ENCODE data around the gene CELSR1.

GRCh38 chr22:46422896-46423295 lies 114.5 kb downstream of the CELSR1 start:
- TF ChIP-seq, protein P1, sequence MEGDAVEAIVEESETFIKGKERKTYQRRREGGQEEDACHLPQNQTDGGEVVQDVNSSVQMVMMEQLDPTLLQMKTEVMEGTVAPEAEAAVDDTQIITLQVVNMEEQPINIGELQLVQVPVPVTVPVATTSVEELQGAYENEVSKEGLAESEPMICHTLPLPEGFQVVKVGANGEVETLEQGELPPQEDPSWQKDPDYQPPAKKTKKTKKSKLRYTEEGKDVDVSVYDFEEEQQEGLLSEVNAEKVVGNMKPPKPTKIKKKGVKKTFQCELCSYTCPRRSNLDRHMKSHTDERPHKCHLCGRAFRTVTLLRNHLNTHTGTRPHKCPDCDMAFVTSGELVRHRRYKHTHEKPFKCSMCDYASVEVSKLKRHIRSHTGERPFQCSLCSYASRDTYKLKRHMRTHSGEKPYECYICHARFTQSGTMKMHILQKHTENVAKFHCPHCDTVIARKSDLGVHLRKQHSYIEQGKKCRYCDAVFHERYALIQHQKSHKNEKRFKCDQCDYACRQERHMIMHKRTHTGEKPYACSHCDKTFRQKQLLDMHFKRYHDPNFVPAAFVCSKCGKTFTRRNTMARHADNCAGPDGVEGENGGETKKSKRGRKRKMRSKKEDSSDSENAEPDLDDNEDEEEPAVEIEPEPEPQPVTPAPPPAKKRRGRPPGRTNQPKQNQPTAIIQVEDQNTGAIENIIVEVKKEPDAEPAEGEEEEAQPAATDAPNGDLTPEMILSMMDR (IDR thresholded peaks at IDR 0.05; ENCODE audit: low read length), result no peak
- TF ChIP-seq EZH2phosphoT487 (IDR thresholded peaks at IDR 0.05; ENCODE audit: low read length), result no peak
